ENCODE data around the gene MACROD2. TPM values are rescaled to one million over a fixed set of nuclear protein-coding genes. Genes with fewer than 3 reads are reported as not detected.

MACROD2 gene
- total RNA-seq, 1 donor = 1.3 TPM

- TF ChIP-seq, protein P1, sequence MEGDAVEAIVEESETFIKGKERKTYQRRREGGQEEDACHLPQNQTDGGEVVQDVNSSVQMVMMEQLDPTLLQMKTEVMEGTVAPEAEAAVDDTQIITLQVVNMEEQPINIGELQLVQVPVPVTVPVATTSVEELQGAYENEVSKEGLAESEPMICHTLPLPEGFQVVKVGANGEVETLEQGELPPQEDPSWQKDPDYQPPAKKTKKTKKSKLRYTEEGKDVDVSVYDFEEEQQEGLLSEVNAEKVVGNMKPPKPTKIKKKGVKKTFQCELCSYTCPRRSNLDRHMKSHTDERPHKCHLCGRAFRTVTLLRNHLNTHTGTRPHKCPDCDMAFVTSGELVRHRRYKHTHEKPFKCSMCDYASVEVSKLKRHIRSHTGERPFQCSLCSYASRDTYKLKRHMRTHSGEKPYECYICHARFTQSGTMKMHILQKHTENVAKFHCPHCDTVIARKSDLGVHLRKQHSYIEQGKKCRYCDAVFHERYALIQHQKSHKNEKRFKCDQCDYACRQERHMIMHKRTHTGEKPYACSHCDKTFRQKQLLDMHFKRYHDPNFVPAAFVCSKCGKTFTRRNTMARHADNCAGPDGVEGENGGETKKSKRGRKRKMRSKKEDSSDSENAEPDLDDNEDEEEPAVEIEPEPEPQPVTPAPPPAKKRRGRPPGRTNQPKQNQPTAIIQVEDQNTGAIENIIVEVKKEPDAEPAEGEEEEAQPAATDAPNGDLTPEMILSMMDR (IDR thresholded peaks at IDR 0.05; ENCODE audit: insufficient read depth, low read length) = no peak
- H3K4me3 ChIP-seq (ENCODE audit: low read depth, low read length) = no peak overlapping the region
- DNase-seq (ENCODE audit: low read depth) = no peak
These were observed 588.1 kb downstream of the MACROD2 start for GRCh38 chr20:14583413-14583812.

- TF ChIP-seq, protein P1 (IDR thresholded peaks at IDR 0.05; ENCODE audit: insufficient read depth, low read length) = no peak
- no peak overlapping the region for H3K4me3 ChIP-seq (ENCODE audit: low read depth, low read length)
- no peak for DNase-seq (ENCODE audit: low read depth)
These were observed 594.1 kb downstream of the MACROD2 start for GRCh38 chr20:14589383-14589782.

DNA sequence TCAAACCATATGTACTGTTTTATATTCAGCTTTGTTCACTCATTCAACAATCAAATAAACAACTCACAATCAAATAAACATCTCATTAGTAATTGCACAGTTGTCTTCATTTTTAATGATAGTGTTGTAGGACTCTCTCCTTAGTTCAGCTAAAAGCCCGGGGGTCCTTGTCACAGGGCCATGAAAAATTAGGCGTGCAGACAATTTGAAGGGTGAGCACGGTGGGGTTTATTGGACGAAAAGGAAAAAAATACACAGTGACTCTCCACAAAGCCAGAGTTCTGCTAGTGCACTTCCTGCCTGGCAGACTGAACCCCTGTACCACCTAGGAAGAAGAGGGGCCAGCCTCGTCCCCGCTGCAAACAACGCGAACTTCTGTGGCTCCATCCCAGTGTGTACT is 599.7 kb downstream of the MACROD2 start:
- no peak overlapping the region for H3K4me3 ChIP-seq (ENCODE audit: low read depth, low read length)
- TF ChIP-seq, protein P1 (IDR thresholded peaks at IDR 0.05; ENCODE audit: insufficient read depth, low read length) = no peak
- DNase-seq (ENCODE audit: low read depth) = no peak

- TF ChIP-seq, protein P1 (IDR thresholded peaks at IDR 0.05; ENCODE audit: insufficient read depth, low read length) = no peak
- no peak overlapping the region for H3K4me3 ChIP-seq (ENCODE audit: low read depth, low read length)
- no peak for DNase-seq (ENCODE audit: low read depth)
These were observed 601.9 kb downstream of the MACROD2 start for GRCh38 chr20:14597206-14597715.

DNA sequence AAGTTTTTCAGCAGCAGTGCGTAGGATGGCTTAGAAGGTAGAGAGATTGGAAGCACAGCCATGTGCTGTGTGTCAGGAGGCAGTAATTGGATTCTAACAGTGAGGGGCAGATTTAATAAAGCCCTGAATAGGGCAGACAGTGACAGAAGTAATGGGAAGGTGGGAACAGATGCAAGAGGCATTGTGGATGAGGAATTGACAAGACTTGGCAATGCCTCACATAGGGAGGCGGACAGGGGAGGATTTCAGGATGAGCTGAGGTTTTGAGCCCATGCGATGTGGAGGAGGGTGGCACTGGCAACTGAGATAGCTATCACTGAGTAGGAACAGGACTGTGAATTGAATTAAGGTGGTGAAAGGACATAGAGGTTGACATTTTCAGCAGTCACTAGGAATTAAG is 604.3 kb downstream of the MACROD2 start:
- no peak for DNase-seq (ENCODE audit: low read depth)
- TF ChIP-seq, protein P1 (IDR thresholded peaks at IDR 0.05; ENCODE audit: insufficient read depth, low read length) = no peak
- H3K4me3 ChIP-seq (ENCODE audit: low read depth, low read length) = no peak overlapping the region

GRCh38 chr20:14600527-14600926 is 605.2 kb downstream of the MACROD2 start:
- no peak overlapping the region for H3K4me3 ChIP-seq (ENCODE audit: low read depth, low read length)
- TF ChIP-seq, protein P1 (IDR thresholded peaks at IDR 0.05; ENCODE audit: insufficient read depth, low read length) = no peak
- no peak for DNase-seq (ENCODE audit: low read depth)

DNA sequence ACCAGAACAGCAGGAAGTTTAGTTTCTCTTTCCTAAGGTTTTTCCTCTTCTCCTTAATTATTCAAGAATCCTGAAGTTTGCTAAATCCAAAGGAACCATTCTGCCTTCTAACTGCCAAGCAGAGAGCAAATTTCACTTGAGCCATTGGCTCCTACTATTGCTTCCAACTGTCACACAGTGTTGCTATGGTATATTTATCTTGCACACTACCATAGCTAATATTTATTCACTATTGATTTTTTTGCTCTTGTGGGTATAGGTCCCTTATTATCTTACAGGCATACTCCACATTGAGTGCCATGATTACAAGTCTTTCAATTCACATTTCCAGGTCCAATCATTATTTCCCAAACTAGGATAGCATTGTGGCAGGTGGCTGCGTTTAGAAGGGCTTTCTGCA is 608.8 kb downstream of the MACROD2 start:
- DNase-seq (ENCODE audit: low read depth) = no peak
- TF ChIP-seq, protein P1 (IDR thresholded peaks at IDR 0.05; ENCODE audit: insufficient read depth, low read length) = no peak
- H3K4me3 ChIP-seq (ENCODE audit: low read depth, low read length) = no peak overlapping the region
